ENCODE data around the gene ASPHD1. TPM values are rescaled to one million over a fixed set of nuclear protein-coding genes. Genes with fewer than 3 reads are reported as not detected.

The ASPHD1 gene
- total and polyA plus RNA-seq, 10 donors = 0.28 to 1.6 (median 0.77) TPM; not detected in 4

DNA sequence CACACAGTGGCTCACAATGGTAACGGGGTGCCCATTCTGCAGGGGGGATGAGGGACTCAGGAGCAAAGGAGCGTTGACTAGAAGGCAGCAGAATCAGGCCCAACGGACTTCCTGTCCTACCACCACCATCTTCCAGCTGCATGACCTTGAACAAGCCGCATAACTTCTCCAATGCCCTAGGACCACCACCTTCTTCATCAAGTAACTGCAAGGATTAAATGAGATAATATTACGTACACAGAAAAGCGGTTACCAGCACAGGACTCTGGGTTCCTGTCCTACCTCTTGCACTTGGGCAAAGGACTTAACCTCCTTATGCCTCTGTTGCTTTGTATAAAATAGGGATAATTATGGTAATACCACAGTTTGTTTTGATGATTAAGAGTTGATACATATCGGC, 4.7 kb downstream of the ASPHD1 start:
- WGBS, 5 donors = 89 to 92% (median 90%) methylated on average over 7 of the region's 7 CpGs

DNA sequence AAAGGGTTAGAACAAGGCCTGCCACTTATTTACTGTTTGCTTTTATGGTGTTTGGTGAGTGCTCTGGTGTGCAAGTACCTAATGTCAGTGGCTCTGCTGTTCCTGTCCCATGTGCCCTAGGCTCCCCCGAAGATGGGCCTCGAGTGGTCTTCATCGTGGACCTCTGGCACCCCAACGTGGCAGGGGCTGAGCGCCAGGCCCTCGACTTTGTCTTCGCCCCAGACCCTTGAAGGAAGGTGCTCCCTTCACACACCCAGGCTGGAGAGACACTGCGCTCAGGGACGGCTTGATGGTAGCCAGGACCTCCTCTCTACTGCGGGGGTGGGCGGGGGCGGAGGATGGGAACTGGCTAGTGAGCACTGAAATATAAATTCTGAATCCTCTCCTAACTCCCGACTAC, 5.4 kb downstream of the ASPHD1 start:
- H3K4me3 ChIP-seq = no peak overlapping the region
- 88 to 90% (median 88%) methylated on average over 13 of the region's 13 CpGs for WGBS, 5 donors
- H3K27me3 ChIP-seq (replicated peaks in 1 of 7) = peaks cover 0 to 12% (median 0%) of the 10 kb centered on the region in 7 donors
- intact Hi-C loops (cut with DNase I; ENCODE audit: low total_unique reads) = no loop called here
- DNase-seq = no peak
- no peak overlapping the region for H3K27ac ChIP-seq
- peaks cover 0 to 17% (median 3%) of the 10 kb centered on the region in 6 donors for H3K36me3 ChIP-seq
- H3K4me1 ChIP-seq = peaks cover 0 to 6% (median under 1%) of the 10 kb centered on the region in 6 donors
- TF ChIP-seq POLR2A (IDR thresholded peaks at IDR 0.05) = no peak
- peak in 1 of 3 donors; percentile 41 for TF ChIP-seq POLR2AphosphoS5 (IDR thresholded peaks at IDR 0.05)
- H3K9me3 ChIP-seq = no peaks in the 10 kb centered on the region

More for the DNA sequence above, 4.7 kb downstream of the ASPHD1 start:
- peaks cover 0 to 19% (median 0%) of the 10 kb centered on the region in 7 donors for H3K27me3 ChIP-seq (replicated peaks in 1 of 7)
- H3K4me1 ChIP-seq = peaks cover 0 to 13% (median 8%) of the 10 kb centered on the region in 6 donors
- peaks cover 0 to 15% (median 3%) of the 10 kb centered on the region in 6 donors for H3K36me3 ChIP-seq
- H3K4me3 ChIP-seq = no peak overlapping the region
- no peak for TF ChIP-seq POLR2AphosphoS5 (IDR thresholded peaks at IDR 0.05)
- TF ChIP-seq POLR2A (IDR thresholded peaks at IDR 0.05) = no peak
- TF ChIP-seq, protein P1, sequence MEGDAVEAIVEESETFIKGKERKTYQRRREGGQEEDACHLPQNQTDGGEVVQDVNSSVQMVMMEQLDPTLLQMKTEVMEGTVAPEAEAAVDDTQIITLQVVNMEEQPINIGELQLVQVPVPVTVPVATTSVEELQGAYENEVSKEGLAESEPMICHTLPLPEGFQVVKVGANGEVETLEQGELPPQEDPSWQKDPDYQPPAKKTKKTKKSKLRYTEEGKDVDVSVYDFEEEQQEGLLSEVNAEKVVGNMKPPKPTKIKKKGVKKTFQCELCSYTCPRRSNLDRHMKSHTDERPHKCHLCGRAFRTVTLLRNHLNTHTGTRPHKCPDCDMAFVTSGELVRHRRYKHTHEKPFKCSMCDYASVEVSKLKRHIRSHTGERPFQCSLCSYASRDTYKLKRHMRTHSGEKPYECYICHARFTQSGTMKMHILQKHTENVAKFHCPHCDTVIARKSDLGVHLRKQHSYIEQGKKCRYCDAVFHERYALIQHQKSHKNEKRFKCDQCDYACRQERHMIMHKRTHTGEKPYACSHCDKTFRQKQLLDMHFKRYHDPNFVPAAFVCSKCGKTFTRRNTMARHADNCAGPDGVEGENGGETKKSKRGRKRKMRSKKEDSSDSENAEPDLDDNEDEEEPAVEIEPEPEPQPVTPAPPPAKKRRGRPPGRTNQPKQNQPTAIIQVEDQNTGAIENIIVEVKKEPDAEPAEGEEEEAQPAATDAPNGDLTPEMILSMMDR (IDR thresholded peaks at IDR 0.05 in 8 of 11, conservative IDR thresholded peaks at IDR 0.05 in 3 of 11) = no peak
- H3K27ac ChIP-seq = no peak overlapping the region
- intact Hi-C loops (cut with DNase I; ENCODE audit: low total_unique reads) = no loop called here
- DNase-seq = no peak
- H3K9me3 ChIP-seq = no peaks in the 10 kb centered on the region

DNA sequence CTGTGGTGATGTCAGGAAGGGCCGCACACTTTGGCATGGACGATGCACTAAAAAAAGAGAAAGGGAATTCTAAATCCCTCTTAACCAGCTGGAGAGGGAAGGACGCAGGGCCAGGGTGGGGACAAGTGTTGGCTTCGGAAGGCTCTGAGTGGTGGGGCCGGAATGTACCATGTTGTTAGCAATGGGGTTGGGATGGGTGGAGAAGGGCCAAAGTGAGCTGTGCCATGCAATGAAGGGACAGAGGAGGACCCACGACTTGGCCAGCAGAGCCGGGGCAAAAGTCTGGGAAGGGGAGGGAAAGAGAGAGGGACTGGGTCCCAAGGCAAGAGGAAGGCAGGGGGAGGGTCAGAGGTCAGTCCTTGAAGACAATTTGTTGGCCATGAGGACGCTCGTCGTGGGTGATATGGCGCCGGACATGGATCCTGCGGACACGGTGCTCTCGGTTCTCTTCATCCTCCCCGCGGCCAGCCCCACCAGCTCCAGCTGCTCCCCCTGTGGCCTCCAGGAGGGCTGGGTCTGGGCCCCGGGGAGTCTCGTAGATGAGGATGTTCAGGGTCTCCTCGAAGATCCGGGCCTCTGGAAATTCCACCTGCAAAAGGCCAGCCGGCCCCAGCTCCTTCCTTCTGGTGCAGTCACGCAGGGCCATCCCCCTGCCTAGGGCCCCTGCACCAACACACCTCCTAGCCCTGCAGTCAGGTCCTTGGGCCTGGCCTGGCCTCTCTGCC, 6.4 kb downstream of the ASPHD1 start:
- Histone ChIP-seq H3K36me3 (peaks cover 0 to 27% (median 3%) of the 10 kb centered on the region in 6 donors), H3K27me3 (replicated peaks in 1 of 7) (peaks cover 0 to 2% (median 0%) of the 10 kb centered on the region in 7 donors), H3K9me3 (no peaks in the 10 kb centered on the region), H3K4me3 (no peak overlapping the region), H3K27ac (no peak overlapping the region), H3K4me1 (no peaks in the 10 kb centered on the region)
- intact Hi-C loops (cut with DNase I; ENCODE audit: low total_unique reads) = no loop called here
- 86 to 92% (median 90%) methylated on average over 22 to 23 of the region's 23 CpGs for WGBS, 5 donors
- peak; percentile 14 to 49 (median 18) for TF ChIP-seq POLR2AphosphoS5 (IDR thresholded peaks at IDR 0.05)
- TF ChIP-seq POLR2A (IDR thresholded peaks at IDR 0.05) = no peak
- DNase-seq = peak; percentile 38

DNA sequence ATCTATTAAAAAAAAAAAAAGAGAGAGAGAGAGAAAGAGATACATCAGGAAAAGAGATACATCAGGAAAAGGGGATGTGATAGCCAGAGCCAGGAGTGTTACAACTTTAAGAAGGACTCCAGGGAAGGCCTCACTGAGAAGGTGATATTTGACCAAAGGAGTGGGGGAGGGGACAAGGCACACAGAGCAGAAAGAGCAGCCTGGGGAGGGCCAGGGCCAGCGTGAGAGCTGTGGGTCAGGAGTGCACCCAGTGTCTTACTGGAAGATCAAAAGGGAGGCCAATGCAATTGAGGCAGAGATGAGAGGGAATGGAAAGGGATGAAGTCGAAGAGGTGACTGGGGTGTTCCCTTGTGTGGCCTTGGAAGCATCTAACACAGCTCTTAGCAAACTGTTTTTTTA, 7.7 kb downstream of the ASPHD1 start:
- no peak overlapping the region for H3K4me3 ChIP-seq
- no peaks in the 10 kb centered on the region for H3K27me3 ChIP-seq (replicated peaks in 1 of 7)
- H3K36me3 ChIP-seq = peaks cover 0 to 33% (median 3%) of the 10 kb centered on the region in 6 donors
- peak; percentile 6 for DNase-seq
- WGBS, 5 donors = 78 to 88% (median 86%) methylated on average over 2 of the region's 2 CpGs
- no peaks in the 10 kb centered on the region for H3K9me3 ChIP-seq
- intact Hi-C loops (cut with DNase I; ENCODE audit: low total_unique reads) = no loop called here
- TF ChIP-seq, protein P1 (IDR thresholded peaks at IDR 0.05 in 8 of 11, conservative IDR thresholded peaks at IDR 0.05 in 3 of 11) = no peak
- no peak for TF ChIP-seq POLR2A (IDR thresholded peaks at IDR 0.05)
- TF ChIP-seq POLR2AphosphoS5 (IDR thresholded peaks at IDR 0.05) = no peak
- H3K4me1 ChIP-seq = no peaks in the 10 kb centered on the region
- no peak overlapping the region for H3K27ac ChIP-seq

DNA sequence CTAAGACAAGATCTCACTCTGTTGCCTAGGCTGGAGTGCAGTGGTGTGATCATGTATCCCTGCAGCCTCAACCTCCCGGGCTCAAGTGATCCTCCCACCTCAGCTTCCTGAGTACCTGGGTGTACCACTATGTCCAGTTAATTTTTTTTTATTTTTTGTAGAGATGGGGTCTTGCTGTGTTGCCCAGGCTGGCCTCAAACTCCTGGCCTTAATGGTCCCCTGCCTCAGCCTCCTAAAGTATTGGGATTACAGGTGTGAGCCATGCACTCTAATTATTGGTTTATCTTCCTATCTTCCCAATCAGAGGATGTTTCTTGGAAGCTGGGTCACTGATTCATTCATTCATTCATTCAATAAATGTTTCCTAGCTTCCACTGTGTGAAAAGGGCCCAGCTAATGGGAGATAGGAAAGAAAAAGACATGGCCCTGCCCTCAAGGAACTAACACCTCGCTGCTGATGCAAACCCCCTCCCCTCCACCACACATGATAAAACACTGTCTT, 8.5 kb downstream of the ASPHD1 start:
- 82 to 92% (median 86%) methylated on average over 2 of the region's 2 CpGs for WGBS, 5 donors
- intact Hi-C loops (cut with DNase I; ENCODE audit: low total_unique reads) = no loop called here
- Histone ChIP-seq H3K36me3 (peaks cover 0 to 41% (median 6%) of the 10 kb centered on the region in 6 donors), H3K4me3 (no peak overlapping the region), H3K27me3 (replicated peaks in 1 of 7) (no peaks in the 10 kb centered on the region), H3K4me1 (no peaks in the 10 kb centered on the region), H3K27ac (no peak overlapping the region), H3K9me3 (no peaks in the 10 kb centered on the region)
- TF ChIP-seq, protein P1 (IDR thresholded peaks at IDR 0.05 in 8 of 11, conservative IDR thresholded peaks at IDR 0.05 in 3 of 11) = no peak
- no peak for TF ChIP-seq POLR2A (IDR thresholded peaks at IDR 0.05)
- TF ChIP-seq POLR2AphosphoS5 (IDR thresholded peaks at IDR 0.05) = no peak
- DNase-seq = no peak

All from spleen (tissue), 11 donors.